ENCODE results near the gene IVL. TPM values are rescaled to one million over a fixed set of nuclear protein-coding genes. Genes with fewer than 3 reads are reported as not detected.

IVL gene, protein sequence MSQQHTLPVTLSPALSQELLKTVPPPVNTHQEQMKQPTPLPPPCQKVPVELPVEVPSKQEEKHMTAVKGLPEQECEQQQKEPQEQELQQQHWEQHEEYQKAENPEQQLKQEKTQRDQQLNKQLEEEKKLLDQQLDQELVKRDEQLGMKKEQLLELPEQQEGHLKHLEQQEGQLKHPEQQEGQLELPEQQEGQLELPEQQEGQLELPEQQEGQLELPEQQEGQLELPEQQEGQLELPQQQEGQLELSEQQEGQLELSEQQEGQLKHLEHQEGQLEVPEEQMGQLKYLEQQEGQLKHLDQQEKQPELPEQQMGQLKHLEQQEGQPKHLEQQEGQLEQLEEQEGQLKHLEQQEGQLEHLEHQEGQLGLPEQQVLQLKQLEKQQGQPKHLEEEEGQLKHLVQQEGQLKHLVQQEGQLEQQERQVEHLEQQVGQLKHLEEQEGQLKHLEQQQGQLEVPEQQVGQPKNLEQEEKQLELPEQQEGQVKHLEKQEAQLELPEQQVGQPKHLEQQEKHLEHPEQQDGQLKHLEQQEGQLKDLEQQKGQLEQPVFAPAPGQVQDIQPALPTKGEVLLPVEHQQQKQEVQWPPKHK
- polyA plus RNA-seq, result not detected

DNA sequence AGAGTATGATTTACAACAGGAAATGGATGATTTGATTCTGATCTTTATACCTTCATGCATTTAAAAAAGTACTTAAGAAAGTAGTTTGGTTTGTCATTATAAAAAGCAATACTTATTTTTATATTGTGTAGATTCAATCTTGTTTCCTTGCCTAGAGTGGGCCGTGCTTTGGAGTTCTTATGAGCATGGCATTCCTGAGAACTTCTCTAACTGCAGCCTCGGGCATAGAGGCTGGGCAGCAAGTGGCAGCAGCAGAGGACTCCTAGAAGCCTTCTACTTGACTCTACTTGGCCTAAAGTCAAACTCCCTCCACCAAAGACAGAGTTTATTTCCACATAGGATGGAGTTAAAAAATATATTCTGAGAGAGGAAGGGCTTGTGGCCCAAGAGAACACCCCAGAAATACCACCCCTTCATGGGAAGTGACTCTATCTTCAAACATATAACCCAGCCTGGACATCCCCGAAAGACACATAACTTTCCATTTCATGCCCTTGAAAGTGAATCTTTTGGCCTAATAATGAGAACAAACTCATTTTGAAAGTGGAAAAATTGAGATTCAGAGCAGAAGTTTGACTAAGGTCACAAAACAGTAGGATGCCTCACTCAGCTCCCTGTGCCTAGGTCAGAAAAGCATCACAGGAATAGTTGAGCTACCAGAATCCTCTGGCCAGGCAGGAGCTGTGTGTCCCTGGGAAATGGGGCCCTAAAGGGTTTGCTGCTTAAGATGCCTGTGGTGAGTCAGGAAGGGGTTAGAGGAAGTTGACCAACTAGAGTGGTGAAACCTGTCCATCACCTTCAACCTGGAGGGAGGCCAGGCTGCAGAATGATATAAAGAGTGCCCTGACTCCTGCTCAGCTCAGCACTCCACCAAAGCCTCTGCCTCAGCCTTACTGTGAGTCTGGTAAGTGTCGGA lies at the start of gene IVL:
TSS of gene IVL (plus strand) at position 861 of the 916 bp plus-strand sequence. CDS start 1,252 bp downstream, outside the sequence.
- Mint-ChIP-seq H3K9me3 (peaks cover 0 to 5% (median 0%) of the 10 kb centered on the region in 3 donors), H3K27ac (no peak within 1 kb of the TSS), H3K36me3 (no peaks in the 10 kb centered on the region), H3K27me3 (peaks cover 17% of the 10 kb centered on the region), H3K4me1 (no peaks in the 10 kb centered on the region), H3K4me3 (no peak within 1 kb of the TSS)

DNA sequence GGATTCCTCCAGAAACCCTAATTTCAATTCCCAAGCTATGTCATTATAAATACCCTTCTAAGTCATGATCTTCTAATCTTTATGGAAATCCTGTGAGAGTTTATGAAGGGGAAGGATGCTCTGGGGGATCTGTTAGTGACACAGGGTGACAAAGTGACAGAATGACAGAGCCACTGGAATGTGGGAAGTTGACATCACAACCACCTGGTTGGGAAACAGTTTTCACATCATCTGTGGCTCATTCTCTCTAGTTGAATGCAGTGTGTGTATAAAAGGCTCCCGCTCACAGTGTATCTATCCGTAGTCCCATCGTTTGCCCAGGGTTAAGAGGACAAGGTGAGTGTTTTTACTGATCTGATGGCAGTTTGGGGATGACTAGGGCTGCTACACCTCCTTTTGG lies 48.6 kb upstream of the IVL start, which contains the start of gene LCE7A:
TSS of gene LCE7A (plus strand) at position 301 of the 400 bp plus-strand sequence. CDS start 702 bp downstream, outside the sequence.
- Mint-ChIP-seq H3K27ac (no peak within 1 kb of the TSS), H3K36me3 (no peaks in the 10 kb centered on the region), H3K27me3 (peaks cover 20% of the 10 kb centered on the region), H3K4me1 (no peaks in the 10 kb centered on the region), H3K4me3 (no peak within 1 kb of the TSS), H3K9me3 (no peaks in the 10 kb centered on the region)

DNA sequence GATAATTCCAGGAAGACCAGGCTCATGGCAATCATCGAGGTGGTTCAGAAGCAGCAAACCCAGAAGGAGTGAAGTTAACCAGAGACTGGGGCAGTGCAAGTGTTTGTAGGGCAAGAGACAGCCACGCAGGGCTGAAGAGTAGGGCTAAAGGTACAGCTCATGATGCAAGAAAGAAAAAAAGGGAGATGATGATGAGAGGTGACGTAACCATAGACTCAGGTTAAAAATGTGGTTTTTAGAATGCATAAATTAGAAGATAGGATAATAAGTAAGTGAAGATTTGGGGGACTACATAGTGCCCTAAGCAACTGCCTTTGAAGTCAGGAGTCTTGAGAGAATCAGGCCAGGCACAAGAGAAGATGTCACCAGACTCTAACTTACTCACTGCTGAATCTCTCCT lies 48.2 kb upstream of the IVL start:
- no peaks in the 10 kb centered on the region for H3K4me1 Mint-ChIP-seq
- H3K27ac Mint-ChIP-seq, result no peak overlapping the region
- H3K27me3 Mint-ChIP-seq, result peaks cover 20% of the 10 kb centered on the region
- H3K9me3 Mint-ChIP-seq, result no peaks in the 10 kb centered on the region
- H3K4me3 Mint-ChIP-seq, result no peak overlapping the region
- no peaks in the 10 kb centered on the region for H3K36me3 Mint-ChIP-seq

DNA sequence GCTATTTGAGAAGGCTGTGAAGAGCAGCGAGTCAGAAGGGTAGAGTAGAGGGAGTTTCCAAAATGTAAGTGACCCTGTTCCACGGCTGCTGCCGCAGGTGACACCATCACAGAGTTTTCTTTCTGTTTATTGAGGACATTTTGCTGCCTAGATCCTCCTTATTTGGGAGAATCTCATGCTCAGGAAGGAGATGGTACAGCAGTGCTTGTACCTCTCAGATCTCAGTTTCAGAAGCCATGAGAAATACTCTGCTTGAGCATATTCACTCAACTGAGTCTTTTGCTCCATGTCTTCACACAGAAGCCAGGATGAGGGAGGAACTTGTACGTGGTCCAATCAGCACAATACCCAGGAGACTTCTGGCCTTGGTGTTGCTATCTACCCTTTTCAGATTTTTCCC lies 47.0 kb upstream of the IVL start:
- H3K27ac Mint-ChIP-seq, result no peak overlapping the region
- H3K9me3 Mint-ChIP-seq, result no peaks in the 10 kb centered on the region
- no peaks in the 10 kb centered on the region for H3K4me1 Mint-ChIP-seq
- H3K4me3 Mint-ChIP-seq, result no peak overlapping the region
- H3K27me3 Mint-ChIP-seq, result peaks cover 20% of the 10 kb centered on the region
- no peaks in the 10 kb centered on the region for H3K36me3 Mint-ChIP-seq

DNA sequence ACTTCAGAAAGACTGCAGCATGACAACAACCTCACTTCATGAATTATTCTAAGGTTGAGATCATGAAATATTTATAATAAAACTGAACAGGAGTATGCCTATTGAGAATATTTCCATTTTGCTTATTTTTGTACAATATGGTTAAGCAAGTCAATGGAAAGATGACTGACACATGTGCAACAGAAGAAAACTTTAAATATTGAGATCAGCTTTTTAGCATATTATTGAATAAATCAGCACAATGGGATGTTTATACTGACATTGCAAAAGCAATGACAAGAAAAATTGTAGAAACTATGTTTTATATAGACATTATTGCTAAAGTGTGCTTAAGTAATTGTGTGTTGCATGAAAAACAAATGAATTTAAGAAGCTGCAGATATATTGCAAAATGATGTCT lies 43.9 kb upstream of the IVL start:
- peaks cover 13% of the 10 kb centered on the region for H3K27me3 Mint-ChIP-seq
- H3K27ac Mint-ChIP-seq, result no peak overlapping the region
- no peaks in the 10 kb centered on the region for H3K9me3 Mint-ChIP-seq
- H3K36me3 Mint-ChIP-seq, result no peaks in the 10 kb centered on the region
- no peaks in the 10 kb centered on the region for H3K4me1 Mint-ChIP-seq
- H3K4me3 Mint-ChIP-seq, result no peak overlapping the region

DNA sequence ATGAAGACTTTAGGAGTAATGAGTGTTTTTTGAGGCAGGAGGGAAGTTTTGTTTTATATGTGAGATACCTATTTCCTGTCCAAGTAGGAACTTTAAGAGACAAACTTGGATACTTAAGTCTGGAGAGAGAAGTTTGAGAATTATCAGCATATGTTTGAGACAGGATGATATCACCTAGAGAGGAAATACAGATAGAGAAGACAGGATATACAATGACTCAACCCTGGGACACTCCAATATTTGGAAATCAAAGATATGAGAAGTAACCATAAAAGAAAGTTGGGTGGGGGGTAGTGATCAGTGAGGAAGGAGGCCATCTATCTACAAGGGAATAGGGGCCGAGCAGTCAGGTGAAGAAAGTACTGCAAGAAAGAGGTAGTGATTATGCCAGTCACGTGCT lies 42.0 kb upstream of the IVL start:
- Mint-ChIP-seq H3K36me3 (no peaks in the 10 kb centered on the region), H3K4me3 (no peak overlapping the region), H3K27ac (no peak overlapping the region), H3K9me3 (no peaks in the 10 kb centered on the region), H3K4me1 (peaks cover 1 to 4% (median 2%) of the 10 kb centered on the region in 3 donors), H3K27me3 (peaks cover 7% of the 10 kb centered on the region)

DNA sequence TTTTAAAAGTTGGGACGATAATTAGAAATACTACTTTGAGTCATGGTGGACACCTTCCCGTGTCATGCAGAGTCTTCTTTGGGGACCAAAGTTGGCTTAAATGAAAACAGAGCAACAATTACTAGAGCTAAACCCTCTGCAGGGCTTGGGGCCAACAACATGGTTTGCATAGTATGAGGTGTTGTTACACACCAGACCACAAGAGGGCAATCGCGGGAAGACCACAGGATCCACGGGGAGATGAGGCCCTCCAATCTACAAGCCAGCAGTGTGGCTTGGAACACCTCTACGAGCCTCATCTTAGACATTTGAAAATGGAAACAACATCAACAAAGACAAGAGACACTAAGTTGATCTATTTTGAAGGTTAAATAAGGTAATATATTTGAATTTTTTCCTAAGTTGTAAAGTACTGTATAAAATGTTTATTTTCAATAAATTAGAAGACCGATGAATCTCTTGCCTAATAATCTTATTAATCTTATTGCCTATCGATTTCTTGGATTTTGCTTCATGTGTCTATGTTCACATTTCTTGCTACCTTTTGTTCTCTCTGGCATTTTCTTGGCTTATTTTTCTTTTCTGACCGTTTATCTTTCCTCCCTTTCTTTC lies 38.4 kb upstream of the IVL start:
- Mint-ChIP-seq H3K4me3 (no peak overlapping the region), H3K27ac (no peak overlapping the region)

DNA sequence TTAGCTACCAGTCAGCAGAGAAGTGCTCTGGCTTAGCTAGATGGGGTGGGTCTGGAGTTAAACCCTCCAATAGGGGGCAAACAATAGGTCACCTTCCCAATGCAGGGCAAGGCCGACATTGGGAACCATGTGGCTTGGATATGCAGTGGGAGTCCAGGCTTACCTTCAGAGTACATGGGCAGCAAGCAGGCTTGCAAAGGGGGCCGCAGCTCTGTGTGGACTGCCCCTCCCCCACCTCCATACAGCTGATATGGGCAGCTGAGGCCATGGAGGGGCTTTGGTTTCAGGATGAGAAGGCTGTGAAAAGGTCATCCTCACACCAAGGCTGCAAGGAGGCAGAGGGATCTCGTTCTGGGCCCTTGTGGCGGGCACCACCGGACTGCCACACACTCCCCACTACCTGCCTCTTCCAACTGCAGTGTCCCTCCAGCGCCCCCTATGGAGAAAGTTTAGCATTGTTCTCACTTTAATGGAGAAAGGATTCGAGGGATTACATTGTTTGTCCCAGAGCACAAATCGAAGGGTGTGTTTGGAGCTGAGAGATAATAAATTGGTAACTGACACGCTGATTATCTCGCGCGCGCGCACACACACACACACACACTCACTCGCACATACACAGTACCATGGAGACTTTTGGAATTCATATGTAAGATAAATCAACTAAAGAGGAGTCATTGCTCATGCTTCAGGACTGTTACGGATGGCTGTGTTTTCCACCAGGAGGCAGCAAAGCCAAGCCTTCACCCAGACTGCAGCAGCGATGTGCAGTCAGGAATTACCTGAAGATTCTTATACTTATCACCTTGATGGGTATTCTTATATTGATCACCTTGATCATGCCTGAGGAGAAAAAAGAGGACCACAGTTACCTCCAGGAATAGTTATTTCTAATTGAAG lies 37.3 kb upstream of the IVL start:
- H3K27ac Mint-ChIP-seq, result no peak overlapping the region
- H3K36me3 Mint-ChIP-seq, result no peaks in the 10 kb centered on the region
- peaks cover 7 to 15% (median 10%) of the 10 kb centered on the region in 3 donors for H3K4me1 Mint-ChIP-seq
- peak overlapping the region in 1 of 4 donors; percentile 11 for H3K4me3 Mint-ChIP-seq
- no peaks in the 10 kb centered on the region for H3K9me3 Mint-ChIP-seq
- peaks cover 8% of the 10 kb centered on the region for H3K27me3 Mint-ChIP-seq

More for the DNA sequence above, 38.4 kb upstream of the IVL start:
- H3K4me1 Mint-ChIP-seq, result peaks cover 7 to 15% (median 10%) of the 10 kb centered on the region in 3 donors
- peaks cover 5% of the 10 kb centered on the region for H3K27me3 Mint-ChIP-seq
- H3K9me3 Mint-ChIP-seq, result no peaks in the 10 kb centered on the region
- no peaks in the 10 kb centered on the region for H3K36me3 Mint-ChIP-seq

DNA sequence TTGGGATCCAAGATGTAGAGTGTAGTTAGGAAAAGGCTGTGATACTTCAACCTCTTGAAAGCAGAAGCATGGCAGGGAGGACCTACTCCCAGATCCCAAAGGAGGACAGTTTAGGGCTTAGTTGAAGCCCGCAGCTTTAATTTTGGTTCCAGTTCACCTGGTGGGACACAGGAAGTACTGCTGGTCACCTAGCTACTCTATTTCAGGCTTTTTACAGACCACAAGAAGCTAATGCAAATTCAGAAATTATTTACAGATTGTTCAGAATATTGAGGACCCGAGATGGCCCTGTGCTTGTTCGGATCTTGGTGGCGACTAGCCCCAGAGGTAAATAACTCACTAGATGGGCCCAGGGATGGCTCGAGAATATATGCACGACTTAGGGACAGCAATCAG lies 36.6 kb upstream of the IVL start:
- H3K4me1 Mint-ChIP-seq, result peaks cover 7 to 15% (median 10%) of the 10 kb centered on the region in 3 donors
- H3K27ac Mint-ChIP-seq, result no peak overlapping the region
- H3K4me3 Mint-ChIP-seq, result peak overlapping the region in 1 of 4 donors; percentile 11
- H3K27me3 Mint-ChIP-seq, result peaks cover 8% of the 10 kb centered on the region
- H3K9me3 Mint-ChIP-seq, result no peaks in the 10 kb centered on the region
- H3K36me3 Mint-ChIP-seq, result no peaks in the 10 kb centered on the region

DNA sequence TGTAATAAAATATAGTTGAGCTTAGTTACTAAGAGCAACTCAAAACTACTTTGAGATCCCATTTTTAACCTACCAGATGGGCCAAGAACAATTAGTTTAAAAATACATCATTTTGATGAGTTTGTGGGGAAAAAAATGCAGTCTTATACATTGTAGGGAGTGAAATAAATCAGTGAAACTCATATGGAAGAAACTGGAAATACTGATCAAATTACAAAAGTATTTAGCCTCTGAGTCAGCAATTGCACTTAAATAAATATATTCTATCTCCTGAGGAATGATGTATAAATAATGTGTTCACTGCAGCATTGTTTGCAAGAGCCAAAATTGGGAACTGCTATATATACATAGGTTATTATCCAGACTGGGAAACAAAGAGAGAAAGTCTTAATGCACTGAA lies 34.9 kb upstream of the IVL start:
- peaks cover 8% of the 10 kb centered on the region for H3K27me3 Mint-ChIP-seq
- no peaks in the 10 kb centered on the region for H3K36me3 Mint-ChIP-seq
- no peak overlapping the region for H3K27ac Mint-ChIP-seq
- H3K4me3 Mint-ChIP-seq, result no peak overlapping the region
- peaks cover 7 to 15% (median 10%) of the 10 kb centered on the region in 3 donors for H3K4me1 Mint-ChIP-seq
- H3K9me3 Mint-ChIP-seq, result no peaks in the 10 kb centered on the region

DNA sequence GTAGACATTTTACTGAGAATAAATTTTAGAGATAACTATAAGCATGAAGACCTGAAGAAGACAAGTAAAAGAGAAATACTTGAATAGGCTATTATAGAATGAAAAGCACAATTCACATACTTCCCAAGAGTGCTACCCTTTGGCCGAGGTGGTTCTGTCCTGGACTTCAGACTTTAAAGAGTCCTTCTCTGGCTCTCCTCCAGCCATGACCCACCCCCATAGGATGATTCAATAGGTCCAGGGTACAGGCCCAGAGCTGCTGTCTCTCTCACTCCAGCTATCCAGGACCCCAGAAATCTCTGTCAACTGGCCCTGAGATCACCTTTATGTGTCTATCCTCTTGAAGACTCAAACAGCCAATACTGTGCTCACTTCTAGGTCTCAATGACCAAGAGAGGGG lies 31.5 kb upstream of the IVL start:
- no peaks in the 10 kb centered on the region for H3K9me3 Mint-ChIP-seq
- peaks cover 5 to 9% (median 5%) of the 10 kb centered on the region in 3 donors for H3K4me1 Mint-ChIP-seq
- H3K36me3 Mint-ChIP-seq, result no peaks in the 10 kb centered on the region
- no peak overlapping the region for H3K27ac Mint-ChIP-seq
- H3K27me3 Mint-ChIP-seq, result peaks cover 9% of the 10 kb centered on the region
- no peak overlapping the region for H3K4me3 Mint-ChIP-seq

DNA sequence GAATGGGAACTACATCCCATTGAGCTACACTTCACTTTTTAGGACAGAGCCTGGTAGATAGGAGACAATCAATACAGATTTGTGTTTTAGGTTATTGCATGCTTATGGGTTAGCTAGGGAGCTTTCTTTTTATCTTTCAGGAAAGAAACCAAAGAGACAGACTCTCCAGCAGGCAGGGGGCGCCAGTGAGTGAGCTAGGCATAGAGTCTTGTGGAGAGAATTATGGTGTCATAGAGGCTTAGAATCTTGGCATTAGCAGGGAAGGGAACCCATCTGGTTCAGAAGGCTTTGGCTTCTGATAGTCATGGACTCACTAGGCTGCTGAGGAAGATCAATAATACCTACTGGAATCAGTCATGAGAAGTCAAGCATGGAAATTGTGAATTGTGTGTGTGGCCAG lies 30.3 kb upstream of the IVL start, which contains the start of gene SMCP:
TSS of gene SMCP (plus strand) at position 281 of the 400 bp plus-strand sequence. CDS start 6,101 bp downstream, outside the sequence.
- peaks cover 6% of the 10 kb centered on the region for H3K27me3 Mint-ChIP-seq
- peak within 1 kb of the TSS in 1 of 3 donors; percentile 26 for H3K27ac Mint-ChIP-seq
- H3K36me3 Mint-ChIP-seq, result no peaks in the 10 kb centered on the region
- no peak within 1 kb of the TSS for H3K4me3 Mint-ChIP-seq
- no peaks in the 10 kb centered on the region for H3K9me3 Mint-ChIP-seq
- peaks cover 0 to 4% (median 3%) of the 10 kb centered on the region in 3 donors for H3K4me1 Mint-ChIP-seq

DNA sequence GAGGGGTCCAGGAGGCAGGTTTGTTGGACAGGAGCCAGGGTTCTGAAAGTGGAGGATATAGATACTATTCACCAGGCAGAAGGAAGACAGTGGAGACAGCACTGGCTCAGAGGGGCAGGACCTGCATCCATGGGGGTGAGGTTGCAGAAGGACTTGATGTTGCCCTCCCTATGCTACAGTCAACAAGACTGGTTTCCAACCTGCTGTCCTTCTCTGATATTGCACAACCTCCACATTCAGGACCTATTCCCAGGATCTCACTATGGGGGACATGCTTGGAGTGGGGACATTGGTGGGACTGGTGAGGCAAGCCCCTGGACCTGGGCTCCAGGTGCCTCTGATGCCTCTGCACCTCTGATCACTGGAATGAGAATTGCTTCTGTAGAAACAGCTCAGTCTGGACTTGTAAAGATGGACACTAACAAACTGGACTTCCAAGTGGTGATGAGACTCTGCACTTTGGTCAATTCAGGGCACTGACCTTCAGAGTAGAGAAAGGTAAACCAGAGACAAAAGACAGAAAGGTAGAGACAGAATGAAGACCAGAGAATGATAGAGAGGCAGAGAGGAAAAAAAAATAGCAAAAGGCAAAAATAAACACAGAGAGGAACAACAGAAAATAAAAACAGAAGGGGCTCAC lies 28.7 kb upstream of the IVL start:
- no peaks in the 10 kb centered on the region for H3K9me3 Mint-ChIP-seq
- H3K4me3 Mint-ChIP-seq, result peak overlapping the region in 1 of 4 donors; percentile 29

More for the DNA sequence above, 28.7 kb upstream of the IVL start:
- no peaks in the 10 kb centered on the region for H3K36me3 Mint-ChIP-seq
- peaks cover 6% of the 10 kb centered on the region for H3K27me3 Mint-ChIP-seq
- no peak overlapping the region for H3K27ac Mint-ChIP-seq
- peaks cover 0 to 4% (median 3%) of the 10 kb centered on the region in 3 donors for H3K4me1 Mint-ChIP-seq

Measured in IgD-negative memory B cell (primary cell).